HPDE6-E6E7 (cell line): ENCODE measurements around the gene LRP5.

Experiments used
- DNase-seq: peaks from one replicate; pipeline ENCODE4 v3.0.0; 2011; ENCODE audit warnings: missing footprints; ENCODE audit errors: extremely low spot score

LRP5 gene

GRCh38 chr11:68371171-68372041 lies 59.0 kb downstream of the LRP5 start:
- no peak for DNase-seq

GRCh38 chr11:68372114-68372513 lies 59.7 kb downstream of the LRP5 start:
- no peak for DNase-seq

GRCh38 chr11:68372625-68373024 lies 60.2 kb downstream of the LRP5 start:
- no peak for DNase-seq

GRCh38 chr11:68373189-68373814 lies 60.9 kb downstream of the LRP5 start:
- DNase-seq = no peak

- no peak for DNase-seq
Measured at GRCh38 chr11:68373815-68374501, 61.6 kb downstream of the LRP5 start.

GRCh38 chr11:68374531-68374930 lies 62.1 kb downstream of the LRP5 start:
- no peak for DNase-seq

- DNase-seq = no peak
Measured at GRCh38 chr11:68375337-68375736, 62.9 kb downstream of the LRP5 start.

- DNase-seq = no peak
Measured at GRCh38 chr11:68375766-68376165, 63.4 kb downstream of the LRP5 start.

GRCh38 chr11:68377389-68377795 lies 65.0 kb downstream of the LRP5 start:
- no peak for DNase-seq

- no peak for DNase-seq
Measured at GRCh38 chr11:68379206-68379605, 66.8 kb downstream of the LRP5 start.

GRCh38 chr11:68380786-68381622 lies 68.6 kb downstream of the LRP5 start:
- no peak for DNase-seq

GRCh38 chr11:68381716-68382115 lies 69.3 kb downstream of the LRP5 start:
- no peak for DNase-seq

- no peak for DNase-seq
Measured at GRCh38 chr11:68382358-68382998, 70.1 kb downstream of the LRP5 start.

- peak; percentile 25 for DNase-seq
Measured at GRCh38 chr11:68383976-68384501, 71.6 kb downstream of the LRP5 start.

- DNase-seq = no peak
Measured at GRCh38 chr11:68384530-68385081, 72.2 kb downstream of the LRP5 start.

- DNase-seq = no peak
Measured at GRCh38 chr11:68385128-68385527, 72.7 kb downstream of the LRP5 start.

GRCh38 chr11:68386331-68386978 lies 74.1 kb downstream of the LRP5 start:
- DNase-seq = no peak

- no peak for DNase-seq
Measured at GRCh38 chr11:68387840-68388239, 75.4 kb downstream of the LRP5 start.

GRCh38 chr11:68388595-68389198 lies 76.3 kb downstream of the LRP5 start:
- DNase-seq = no peak

- DNase-seq = no peak
Measured at GRCh38 chr11:68390315-68390714, 77.9 kb downstream of the LRP5 start.
